Thoracic aorta (tissue), 2 donors: ENCODE data around the gene PRM1. TPM values are rescaled to one million over a fixed set of nuclear protein-coding genes. Genes with fewer than 3 reads are reported as not detected.
A peak's percentile ranks its signal among the peaks of the same experiment; 100 is the strongest.
"Not testable (repeated sequence)": the region's sequence is repeated elsewhere in the genome, so short reads cannot be mapped to it uniquely, and the experiment has no call there.

Source experiments
- ATAC-seq: fragments of 150-250 bp; one replicate; pipeline ENCODE4 v1.8.0; 2017; ENCODE audit warnings: low read depth; ENCODE audit not compliant: insufficient number of reproducible peaks, low FRiP score
- DNase-seq: peaks from one replicate; pipeline ENCODE4 v3.0.0-alpha.2; 2020; ENCODE audit warnings: low spot score
- H3K27ac ChIP-seq, 2 donors: fragments of 200-600 bp; sonication (generic); 1 replicate in 1 of 2; 2 replicates in 1 of 2; pipeline ENCODE4 v1.5.1; 2016; ENCODE audit warnings: mild to moderate bottlenecking in 2 of 2, moderate library complexity in 2 of 2
- H3K27me3 ChIP-seq: fragments of 200-600 bp; sonication (generic); replicated peaks from 2 replicates; pipeline ENCODE4 v1.6.0; 2016; ENCODE audit warnings: mild to moderate bottlenecking; ENCODE audit not compliant: insufficient read depth
- H3K36me3 ChIP-seq: fragments of 200-600 bp; sonication (generic); one replicate; pipeline ENCODE4 v1.5.1; 2016
- H3K4me1 ChIP-seq, 2 donors: fragments of 200-600 bp; sonication (generic); 1 replicate in 1 of 2; 2 replicates in 1 of 2; pipeline versions ENCODE4 v1.5.1 to v1.6.0; 2016; ENCODE audit warnings: low read depth in 2 of 2, mild to moderate bottlenecking in 1 of 2; ENCODE audit not compliant: control insufficient read depth in 1 of 2
- H3K4me3 ChIP-seq: fragments of 200-600 bp; sonication (generic); 2 replicates; pipeline ENCODE4 v1.5.1; 2016; ENCODE audit warnings: mild to moderate bottlenecking
- H3K9me3 ChIP-seq: fragments of 200-600 bp; sonication (generic); 2 replicates; pipeline ENCODE4 v1.5.1; 2016
- CTCF ChIP-seq: fragments of 200-600 bp; sonication (generic); IDR thresholded peaks from one replicate; pipeline ENCODE4 v1.5.1; 2019; ENCODE audit warnings: antibody characterized with exemption
- total RNA-seq, 2 donors: library from RNA; depleted of rRNA; stranded (reverse); fragments of >200 nt; gene quantifications; one replicate each; pipeline versions ENCODE4 v1.1.0 to v1.2.3, GENCODE V29; 2016

PRM1 gene
- total RNA-seq, 2 donors from 2014 or later = not detected

- ATAC-seq (no peak), DNase-seq (no peak)
- Histone ChIP-seq H3K36me3 (no peaks in the 10 kb centered on the region), H3K4me3 (no peak overlapping the region), H3K4me1 (peaks cover 6 to 19% of the 10 kb centered on the region in 2 donors), H3K27ac (no peak overlapping the region), H3K27me3 (no peaks in the 10 kb centered on the region), H3K9me3 (no peaks in the 10 kb centered on the region)
- no peak for TF ChIP-seq CTCF
Measured at GRCh38 chr16:11299865-11300559, 18.9 kb upstream of the PRM1 start.

GRCh38 chr16:11298950-11299547 is 17.9 kb upstream of the PRM1 start:
- not testable (repeated sequence) for H3K27ac ChIP-seq, H3K27me3 ChIP-seq, ATAC-seq, H3K36me3 ChIP-seq, DNase-seq, H3K4me3 ChIP-seq, H3K9me3 ChIP-seq
- peaks cover 6 to 19% of the 10 kb centered on the region in 2 donors for H3K4me1 ChIP-seq

GRCh38 chr16:11298143-11298900 is 17.2 kb upstream of the PRM1 start:
- Histone ChIP-seq H3K9me3 (no peaks in the 10 kb centered on the region), H3K36me3 (no peaks in the 10 kb centered on the region), H3K4me1 (peaks cover 6 to 20% of the 10 kb centered on the region in 2 donors), H3K4me3 (peak overlapping the region; percentile 61), H3K27me3 (no peaks in the 10 kb centered on the region), H3K27ac (no peak overlapping the region)
- TF ChIP-seq CTCF = no peak
- DNase-seq (no peak), ATAC-seq (no peak)

GRCh38 chr16:11297492-11298142 is 16.5 kb upstream of the PRM1 start:
- no peaks in the 10 kb centered on the region for H3K9me3 ChIP-seq
- no peaks in the 10 kb centered on the region for H3K27me3 ChIP-seq
- peak overlapping the region; percentile 61 for H3K4me3 ChIP-seq
- H3K36me3 ChIP-seq = no peaks in the 10 kb centered on the region
- DNase-seq (peak; percentile 8), ATAC-seq (peak; percentile 58)
- peaks cover 6 to 26% of the 10 kb centered on the region in 2 donors for H3K4me1 ChIP-seq
- TF ChIP-seq CTCF = no peak
- no peak overlapping the region for H3K27ac ChIP-seq

GRCh38 chr16:11296706-11297491 is 15.8 kb upstream of the PRM1 start:
- Histone ChIP-seq H3K4me3 (peak overlapping the region; percentile 61), H3K4me1 (peaks cover 6 to 26% of the 10 kb centered on the region in 2 donors), H3K27me3 (no peaks in the 10 kb centered on the region), H3K36me3 (no peaks in the 10 kb centered on the region), H3K27ac (no peak overlapping the region), H3K9me3 (no peaks in the 10 kb centered on the region)
- no peak for TF ChIP-seq CTCF
- DNase-seq = no peak
- no peak for ATAC-seq
